T-cell (primary cell): Measurements from ENCODE around the gene FAM236C. TPM values are rescaled to one million over a fixed set of nuclear protein-coding genes. Genes with fewer than 3 reads are reported as not detected.
"Not testable (repeated sequence)": the region's sequence is repeated elsewhere in the genome, so short reads cannot be mapped to it uniquely, and the experiment has no call there.

Experiments
- ATAC-seq, 4 experiments: fragments of 200-7000 bp in 3 of 4; fragments of 150-1000 bp in 1 of 4; cut with Tn5 transposase; replicated peaks in 1 of 4; 1 replicate in 3 of 4; 2 replicates in 1 of 4; pipeline ENCODE4 v1.10.0; 2021; ENCODE audit warnings: moderate library complexity in 3 of 4, mild to moderate bottlenecking in 2 of 4, moderate number of reproducible peaks in 1 of 4
- CTCF ChIA-PET, 2 donors: fragments of 300-600 bp; sonication (Branson Sonifier 250); formaldehyde crosslinking; loops; one replicate each; lab custom pipeline; 2022; ENCODE audit warnings: antibody characterized with exemption in 2 of 2; lab: Charles Lee
- POLR2A ChIA-PET, 2 donors: fragments of 300-600 bp; sonication (Branson Sonifier 250); formaldehyde crosslinking; loops; one replicate each; lab custom pipeline; 2022; ENCODE audit warnings: antibody characterized with exemption in 2 of 2; lab: Charles Lee
- DNase-seq, 35 experiments: peaks; one replicate each; pipeline versions ENCODE4 v3.0.0 to v3.0.0-alpha.2; 2013 to 2023
- H3K27ac ChIP-seq: one replicate; pipeline ENCODE4 v1.5.1; 2013; ENCODE audit warnings: low read length
- H3K27me3 ChIP-seq, 2 experiments: replicated peaks in 1 of 2; 1 replicate in 1 of 2; 2 replicates in 1 of 2; pipeline versions ENCODE4 v1.6.1 to v1.7.0; 2013; ENCODE audit warnings: low read length in 1 of 2, mixed read lengths in 1 of 2; ENCODE audit not compliant: control insufficient read depth in 2 of 2, insufficient read depth in 2 of 2; ENCODE audit errors: extremely low read depth in 1 of 2
- H3K36me3 ChIP-seq, 2 donors: 1 replicate in 1 of 2; 2 replicates in 1 of 2; pipeline versions ENCODE4 v1.6.1 to v1.7.0; 2013; ENCODE audit warnings: low read length in 1 of 2; ENCODE audit not compliant: control insufficient read depth in 2 of 2, insufficient read depth in 1 of 2; ENCODE audit errors: extremely low read depth in 1 of 2
- H3K4me1 ChIP-seq, 2 experiments: 1 replicate in 1 of 2; 2 replicates in 1 of 2; pipeline versions ENCODE4 v1.6.1 to v1.7.0; 2013; ENCODE audit warnings: low read length in 2 of 2, mixed read lengths in 1 of 2; ENCODE audit not compliant: insufficient read depth in 2 of 2, control insufficient read depth in 1 of 2; ENCODE audit errors: extremely low read depth in 1 of 2
- H3K4me3 ChIP-seq, 2 donors: 1 replicate in 1 of 2; 2 replicates in 1 of 2; pipeline versions ENCODE4 v1.5.1 to v1.7.0; 2013; ENCODE audit warnings: mild to moderate bottlenecking in 2 of 2, low read length in 1 of 2, moderate library complexity in 1 of 2; ENCODE audit not compliant: control insufficient read depth in 1 of 2; ENCODE audit errors: extremely low read depth in 1 of 2
- H3K9me3 ChIP-seq: 2 replicates; pipeline ENCODE4 v1.7.0; 2013
- H3K27ac Mint-ChIP-seq, 2 donors: one replicate each; pipeline ENCODE4 v1.8.0; 2020 to 2021; ENCODE audit warnings: mild to moderate bottlenecking in 2 of 2, mixed read lengths in 2 of 2
- H3K27me3 Mint-ChIP-seq, 2 donors: one replicate each; pipeline ENCODE4 v1.8.0; 2021 to 2022; ENCODE audit warnings: mixed read lengths in 2 of 2
- H3K36me3 Mint-ChIP-seq: one replicate; pipeline ENCODE4 v1.8.0; 2021; ENCODE audit warnings: mixed read lengths
- H3K4me1 Mint-ChIP-seq, 3 donors: one replicate each; pipeline ENCODE4 v1.8.0; 2020 to 2022; ENCODE audit warnings: mixed read lengths in 3 of 3, mild to moderate bottlenecking in 1 of 3
- H3K4me3 Mint-ChIP-seq, 3 donors: one replicate each; pipeline ENCODE4 v1.8.0; 2020 to 2022; ENCODE audit warnings: mild to moderate bottlenecking in 3 of 3, mixed read lengths in 3 of 3, moderate library complexity in 3 of 3
- H3K9me3 Mint-ChIP-seq, 3 donors: one replicate each; pipeline ENCODE4 v1.8.0; 2020 to 2022; ENCODE audit warnings: mixed read lengths in 3 of 3
- WGBS: methylation state at CpG from one replicate; pipeline ENCODE4 v1.1.5; 2013; ENCODE audit warnings: missing lambda C conversion rate; ENCODE audit not compliant: insufficient coverage; 5-methylcytosine and 5-hydroxymethylcytosine counted together
- total RNA-seq, 35 experiments: library from RNA in 6 of 35; stranded (reverse) in 6 of 35; fragments of 120-200 nt in 1 of 35; gene quantifications; one replicate each; pipeline versions ENCODE4 v1.2.1 to v1.2.4 and lab custom pipeline; 2013 to 2026

FAM236C gene
- total RNA-seq, 5 donors from 2014 or later (not counting 1 experiment from before 2014, with no cell fraction given): not detected

GRCh38 chrX:72937906-72938305, 25.5 kb downstream of the FAM236C start, which contains the start of gene FAM236A:
Gene FAM236A (plus strand): TSS chrX:72938206. CDS start chrX:72938263, 57 bp downstream.
- H3K36me3 ChIP-seq, H3K36me3 Mint-ChIP-seq, H3K9me3 ChIP-seq, H3K9me3 Mint-ChIP-seq, H3K27ac ChIP-seq, H3K4me1 ChIP-seq, H3K4me3 Mint-ChIP-seq, H3K27ac Mint-ChIP-seq, DNase-seq, POLR2A ChIA-PET, H3K27me3 ChIP-seq, H3K27me3 Mint-ChIP-seq, H3K4me1 Mint-ChIP-seq, CTCF ChIA-PET, H3K4me3 ChIP-seq, ATAC-seq: not testable (repeated sequence)
- no CpG with 5 or more reads among the region's 15 CpGs for WGBS

- WGBS: no CpG with 5 or more reads among the region's 6 CpGs
- ATAC-seq, H3K36me3 Mint-ChIP-seq, H3K27ac Mint-ChIP-seq, H3K27ac ChIP-seq, POLR2A ChIA-PET, CTCF ChIA-PET, H3K9me3 ChIP-seq, H3K4me1 Mint-ChIP-seq, H3K4me3 Mint-ChIP-seq, H3K4me1 ChIP-seq, H3K27me3 Mint-ChIP-seq, H3K4me3 ChIP-seq, DNase-seq, H3K9me3 Mint-ChIP-seq, H3K27me3 ChIP-seq, H3K36me3 ChIP-seq: not testable (repeated sequence)
These were observed 29.9 kb downstream of the FAM236C start for GRCh38 chrX:72942272-72942671.

GRCh38 chrX:72943035-72943818, 30.8 kb downstream of the FAM236C start:
- ATAC-seq: peak; percentile 79 to 86 (median 85)
- H3K4me3 Mint-ChIP-seq, H3K9me3 Mint-ChIP-seq, CTCF ChIA-PET, H3K27me3 ChIP-seq, H3K4me3 ChIP-seq, H3K27ac Mint-ChIP-seq, H3K27me3 Mint-ChIP-seq, H3K36me3 Mint-ChIP-seq, H3K4me1 ChIP-seq, DNase-seq, POLR2A ChIA-PET, H3K27ac ChIP-seq, H3K36me3 ChIP-seq, H3K4me1 Mint-ChIP-seq, H3K9me3 ChIP-seq: not testable (repeated sequence)
- WGBS: no CpG with 5 or more reads among the region's 44 CpGs

GRCh38 chrX:72943819-72944169, 31.4 kb downstream of the FAM236C start, which contains the start of gene DMRTC1:
Gene DMRTC1 (minus strand): TSS chrX:72943837. CDS start chrX:72875694, 68,143 bp downstream.
- H3K36me3 ChIP-seq, H3K4me1 Mint-ChIP-seq, H3K4me3 ChIP-seq, H3K9me3 ChIP-seq, H3K4me1 ChIP-seq, CTCF ChIA-PET, H3K9me3 Mint-ChIP-seq, H3K27ac ChIP-seq, DNase-seq, H3K27ac Mint-ChIP-seq, POLR2A ChIA-PET, H3K27me3 ChIP-seq, H3K27me3 Mint-ChIP-seq, H3K4me3 Mint-ChIP-seq, H3K36me3 Mint-ChIP-seq: not testable (repeated sequence)
- no CpG with 5 or more reads among the region's 15 CpGs for WGBS
- ATAC-seq: peak; percentile 76 to 84 (median 80)

GRCh38 chrX:72959971-72960370, 47.6 kb downstream of the FAM236C start:
- H3K27ac Mint-ChIP-seq, H3K36me3 ChIP-seq, H3K27me3 Mint-ChIP-seq, H3K27ac ChIP-seq, H3K9me3 Mint-ChIP-seq, DNase-seq, CTCF ChIA-PET, H3K4me1 Mint-ChIP-seq, H3K9me3 ChIP-seq, POLR2A ChIA-PET, H3K27me3 ChIP-seq, H3K36me3 Mint-ChIP-seq, H3K4me3 ChIP-seq, H3K4me1 ChIP-seq, H3K4me3 Mint-ChIP-seq, ATAC-seq: not testable (repeated sequence)
- WGBS: no CpG with 5 or more reads among the region's 9 CpGs

Other genes with a start within 250 kb of the FAM236C start
- gene PHKA1, start 198.3 kb upstream of the FAM236C start, total RNA-seq: under 1 TPM; 0.30 to 0.67 (median 0.44) TPM
- 1 to 10 TPM in 2 of 5 donors, under 1 TPM in 3; 0.56 to 2.6 (median 0.98) TPM for gene DMRTC1B, start 135.7 kb upstream of the FAM236C start, total RNA-seq
- gene FAM236B, start 130.0 kb upstream of the FAM236C start, total RNA-seq: not detected
- gene FAM236D, start 104.4 kb upstream of the FAM236C start, total RNA-seq: not detected
- not detected for gene FAM236A, start 25.6 kb downstream of the FAM236C start, total RNA-seq
- gene DMRTC1, start 31.2 kb downstream of the FAM236C start, total RNA-seq: 1 to 10 TPM in 1 of 5 donors, under 1 TPM in 4; 0.51 to 1.5 (median 0.56) TPM
- gene PABPC1L2B, start 90.3 kb downstream of the FAM236C start, total RNA-seq: not detected
- gene PABPC1L2A, start 166.9 kb downstream of the FAM236C start, total RNA-seq: not detected